DND-41 (cell line): Measurements from ENCODE around the gene OR2T4.

Source experiments
- CTCF ChIP-seq: IDR thresholded peaks from 2 replicates; pipeline ENCODE4 v1.5.1; 2012; ENCODE audit warnings: borderline replicate concordance, low read length, moderate library complexity, mild to moderate bottlenecking; ENCODE audit not compliant: poor library complexity, severe bottlenecking; ENCODE audit errors: extremely low read depth
- EZH2 ChIP-seq: IDR thresholded peaks from 3 replicates; pipeline ENCODE4 v1.6.1; 2012; ENCODE audit warnings: borderline replicate concordance, low read depth, mild to moderate bottlenecking, moderate library complexity, low read length, inconsistent platforms; ENCODE audit not compliant: severe bottlenecking

- TF ChIP-seq CTCF: no peak
- no peak for TF ChIP-seq EZH2
These were observed 27.0 kb downstream of the OR2T4 start for GRCh38 chr1:248388426-248388825.
